Prostate gland (tissue), 2 donors: Measurements from ENCODE around the gene DST.

Source experiments
- POLR2AphosphoS5 ChIP-seq: sonication (generic); formaldehyde crosslinking; IDR thresholded peaks from one replicate; pipeline ENCODE4 v1.6.1; 2017; ENCODE audit warnings: antibody characterized with exemption
- TF ChIP-seq, protein P1 (sequence below), 4 experiments: fragments of 200-600 bp in 2 of 4; fragments of 450-650 bp in 2 of 4; sonication (generic) in 2 of 4; IDR thresholded peaks; 1 replicate in 3 of 4; 2 replicates in 1 of 4; pipeline ENCODE4 v1.5.1; 2016 to 2019; ENCODE audit warnings: antibody characterized with exemption in 4 of 4, mild to moderate bottlenecking in 2 of 4, moderate library complexity in 2 of 4

DNA sequence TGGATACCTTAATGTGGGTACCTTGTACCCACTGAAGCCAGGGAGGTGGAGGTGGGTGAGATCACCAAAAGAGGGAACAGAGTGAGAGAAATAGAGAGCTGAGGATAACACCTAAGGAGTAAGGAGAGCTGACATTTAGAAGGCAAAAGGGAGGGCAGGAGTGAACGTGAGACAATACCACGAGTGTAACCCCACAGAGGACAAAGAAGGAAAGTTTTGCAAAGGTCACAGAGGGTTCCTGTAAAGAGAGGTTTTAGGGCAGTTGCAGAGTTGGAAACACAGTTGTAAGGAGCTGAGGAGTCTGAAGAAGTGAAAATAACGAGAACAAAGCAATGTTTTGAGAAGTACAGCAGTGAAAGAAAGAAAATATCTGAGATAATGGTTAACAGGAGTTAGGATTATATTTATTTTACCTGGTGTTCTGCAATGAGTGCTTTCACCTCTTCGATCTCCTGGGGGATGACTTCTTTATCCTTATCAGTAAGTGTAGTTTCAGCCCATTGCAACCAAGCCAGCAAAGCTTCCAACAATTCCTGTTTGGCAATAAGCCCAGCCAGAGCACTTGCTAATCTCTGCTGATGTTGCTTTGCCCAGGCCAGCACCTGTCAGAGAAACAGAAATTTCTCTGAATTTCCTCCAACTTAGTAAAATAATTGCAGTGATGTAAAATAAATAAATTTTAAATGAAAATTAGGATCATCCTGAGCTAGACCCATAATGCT lies 166.8 kb downstream of the DST start:
- no peak for TF ChIP-seq POLR2AphosphoS5
- TF ChIP-seq, protein P1, sequence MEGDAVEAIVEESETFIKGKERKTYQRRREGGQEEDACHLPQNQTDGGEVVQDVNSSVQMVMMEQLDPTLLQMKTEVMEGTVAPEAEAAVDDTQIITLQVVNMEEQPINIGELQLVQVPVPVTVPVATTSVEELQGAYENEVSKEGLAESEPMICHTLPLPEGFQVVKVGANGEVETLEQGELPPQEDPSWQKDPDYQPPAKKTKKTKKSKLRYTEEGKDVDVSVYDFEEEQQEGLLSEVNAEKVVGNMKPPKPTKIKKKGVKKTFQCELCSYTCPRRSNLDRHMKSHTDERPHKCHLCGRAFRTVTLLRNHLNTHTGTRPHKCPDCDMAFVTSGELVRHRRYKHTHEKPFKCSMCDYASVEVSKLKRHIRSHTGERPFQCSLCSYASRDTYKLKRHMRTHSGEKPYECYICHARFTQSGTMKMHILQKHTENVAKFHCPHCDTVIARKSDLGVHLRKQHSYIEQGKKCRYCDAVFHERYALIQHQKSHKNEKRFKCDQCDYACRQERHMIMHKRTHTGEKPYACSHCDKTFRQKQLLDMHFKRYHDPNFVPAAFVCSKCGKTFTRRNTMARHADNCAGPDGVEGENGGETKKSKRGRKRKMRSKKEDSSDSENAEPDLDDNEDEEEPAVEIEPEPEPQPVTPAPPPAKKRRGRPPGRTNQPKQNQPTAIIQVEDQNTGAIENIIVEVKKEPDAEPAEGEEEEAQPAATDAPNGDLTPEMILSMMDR (IDR thresholded peaks at IDR 0.05): no peak
